ENCODE results near the gene DBT.

The DBT gene

GRCh38 chr1:100229681-100230443, 19.8 kb downstream of the DBT start:
- Histone ChIP-seq H3K27me3 (ENCODE audit: low read length) (no peaks in the 10 kb centered on the region), H3K4me3 (ENCODE audit: insufficient read depth, low read length, poor library complexity, severe bottlenecking) (no peak overlapping the region), H3K4me2 (ENCODE audit: low read depth, low read length, poor library complexity, severe bottlenecking) (no peak overlapping the region), H3K9me2 (replicated peaks; ENCODE audit: insufficient read depth, low read length) (no peaks in the 10 kb centered on the region), H3K9me3 (ENCODE audit: insufficient read depth, low read length) (no peaks in the 10 kb centered on the region), H2AFZ (ENCODE audit: low read depth, low read length, severe bottlenecking) (no peak overlapping the region), H3K27ac (ENCODE audit: low read depth, low read length) (no peak overlapping the region), H3K36me3 (ENCODE audit: low read length) (peaks cover 11% of the 10 kb centered on the region; the same call in 1 of the 2 replicates), H3K9ac (ENCODE audit: low read length) (no peak overlapping the region), H3F3A (ENCODE audit: insufficient read depth) (no peaks in the 10 kb centered on the region), H3K79me2 (ENCODE audit: insufficient read depth, low read length) (no peaks in the 10 kb centered on the region), H4K20me1 (ENCODE audit: low read depth, low read length) (no peaks in the 10 kb centered on the region)
- no peak for TF ChIP-seq EZH2phosphoT487 (conservative IDR thresholded peaks at IDR 0.05; ENCODE audit: low read length)
- no peak for TF ChIP-seq CTCF (IDR thresholded peaks at IDR 0.05; ENCODE audit: insufficient read depth, low read length, poor library complexity, severe bottlenecking)

GRCh38 chr1:100222428-100222827, 27.2 kb downstream of the DBT start:
- H3K27me3 ChIP-seq (ENCODE audit: low read length) = no peaks in the 10 kb centered on the region
- H4K20me1 ChIP-seq (ENCODE audit: low read depth, low read length) = no peaks in the 10 kb centered on the region
- no peaks in the 10 kb centered on the region for H3K9me2 ChIP-seq (replicated peaks; ENCODE audit: insufficient read depth, low read length)
- no peak overlapping the region for H2AFZ ChIP-seq (ENCODE audit: low read depth, low read length, severe bottlenecking)
- no peak overlapping the region for H3K27ac ChIP-seq (ENCODE audit: low read depth, low read length)
- no peaks in the 10 kb centered on the region for H3F3A ChIP-seq (ENCODE audit: insufficient read depth)
- no peak overlapping the region for H3K4me2 ChIP-seq (ENCODE audit: low read depth, low read length, poor library complexity, severe bottlenecking)
- no peaks in the 10 kb centered on the region for H3K79me2 ChIP-seq (ENCODE audit: insufficient read depth, low read length)
- no peaks in the 10 kb centered on the region for H3K9me3 ChIP-seq (ENCODE audit: insufficient read depth, low read length)
- no peaks in the 10 kb centered on the region; the same call in 1 of the 2 replicates for H3K36me3 ChIP-seq (ENCODE audit: low read length)
- TF ChIP-seq CTCF (IDR thresholded peaks at IDR 0.05; ENCODE audit: insufficient read depth, low read length, poor library complexity, severe bottlenecking) = no peak
- H3K4me3 ChIP-seq (ENCODE audit: insufficient read depth, low read length, poor library complexity, severe bottlenecking) = no peak overlapping the region
- no peak overlapping the region for H3K9ac ChIP-seq (ENCODE audit: low read length)

- Histone ChIP-seq H3K36me3 (ENCODE audit: low read length) (no peaks in the 10 kb centered on the region; the same call in 1 of the 2 replicates), H3K27me3 (ENCODE audit: low read length) (no peaks in the 10 kb centered on the region), H3K4me3 (ENCODE audit: insufficient read depth, low read length, poor library complexity, severe bottlenecking) (no peak overlapping the region), H3K79me2 (ENCODE audit: insufficient read depth, low read length) (no peaks in the 10 kb centered on the region), H3K9ac (ENCODE audit: low read length) (no peak overlapping the region), H3K9me3 (ENCODE audit: insufficient read depth, low read length) (no peaks in the 10 kb centered on the region), H3K4me2 (ENCODE audit: low read depth, low read length, poor library complexity, severe bottlenecking) (no peak overlapping the region), H3K9me2 (replicated peaks; ENCODE audit: insufficient read depth, low read length) (no peaks in the 10 kb centered on the region), H3K27ac (ENCODE audit: low read depth, low read length) (no peak overlapping the region), H2AFZ (ENCODE audit: low read depth, low read length, severe bottlenecking) (no peak overlapping the region), H4K20me1 (ENCODE audit: low read depth, low read length) (no peaks in the 10 kb centered on the region), H3F3A (ENCODE audit: insufficient read depth) (no peaks in the 10 kb centered on the region)
- TF ChIP-seq EZH2phosphoT487 (conservative IDR thresholded peaks at IDR 0.05; ENCODE audit: low read length) (no peak), CTCF (IDR thresholded peaks at IDR 0.05; ENCODE audit: insufficient read depth, low read length, poor library complexity, severe bottlenecking) (no peak)
Measured at GRCh38 chr1:100219883-100220282, 29.8 kb downstream of the DBT start.

Data from SU-DHL-6 (cell line).